Heart left ventricle (tissue), 16 donors: ENCODE data around the gene PAGE4. TPM values are rescaled to one million over a fixed set of nuclear protein-coding genes. Genes with fewer than 3 reads are reported as not detected.

Source experiments
- ATAC-seq, 4 donors: fragments of 200-7000 bp; cut with Tn5 transposase; one replicate each; pipeline ENCODE4 v1.9.1; 2020 to 2022; ENCODE audit warnings: moderate library complexity in 4 of 4, mild to moderate bottlenecking in 3 of 4, moderate number of reproducible peaks in 1 of 4
- DNase-seq, 5 donors: peaks; one replicate each; pipeline ENCODE4 v3.0.0-alpha.2; 2020
- H3K27ac ChIP-seq, 12 donors: fragments of 200-600 bp; sonication (generic) in 4 of 12; one replicate each; pipeline versions ENCODE4 v1.5.0 to v1.8.0; 2016 to 2022; ENCODE audit warnings: mild to moderate bottlenecking in 2 of 12
- H3K27me3 ChIP-seq, 9 donors: fragments of 200-600 bp; sonication (generic) in 2 of 9; one replicate each; pipeline versions ENCODE4 v1.5.1 to v1.8.0; 2016 to 2022; ENCODE audit warnings: mild to moderate bottlenecking in 3 of 9
- H3K36me3 ChIP-seq, 9 donors: fragments of 200-600 bp; sonication (generic) in 2 of 9; one replicate each; pipeline versions ENCODE4 v1.5.0 to v1.8.0; 2018 to 2022; ENCODE audit warnings: mild to moderate bottlenecking in 2 of 9
- H3K4me1 ChIP-seq, 12 donors: fragments of 200-600 bp; sonication (generic) in 4 of 12; one replicate each; pipeline versions ENCODE4 v1.5.0 to v1.8.0; 2016 to 2022; ENCODE audit warnings: mild to moderate bottlenecking in 3 of 12
- H3K4me3 ChIP-seq, 12 donors: fragments of 200-600 bp; sonication (generic) in 4 of 12; one replicate each; pipeline versions ENCODE4 v1.5.0 to v1.8.0; 2017 to 2022; ENCODE audit warnings: mild to moderate bottlenecking in 9 of 12, moderate library complexity in 4 of 12
- H3K9me3 ChIP-seq, 12 donors: fragments of 200-600 bp; sonication (generic) in 4 of 12; one replicate each; pipeline versions ENCODE4 v1.5.0 to v1.8.0; 2016 to 2022; ENCODE audit warnings: mild to moderate bottlenecking in 1 of 12
- CTCF ChIP-seq, 12 donors: fragments of 200-600 bp; sonication (generic) in 4 of 12; IDR thresholded peaks; one replicate each; pipeline versions ENCODE4 v1.5.0 to v1.8.0; 2018 to 2022; ENCODE audit warnings: antibody characterized with exemption in 12 of 12, mild to moderate bottlenecking in 5 of 12
- POLR2A ChIP-seq, 2 donors: fragments of 450-650 bp; IDR thresholded peaks; one replicate each; pipeline ENCODE4 v1.6.1; 2017; ENCODE audit warnings: antibody characterized with exemption in 2 of 2, mild to moderate bottlenecking in 2 of 2, moderate library complexity in 2 of 2
- WGBS, 4 donors: extraction: QIAGEN DNeasy Blood & Tissue Kit in 2 of 4; methylation state at CpG; one replicate each; pipeline versions ENCODE4 v1.1.5 to v1.1.7; 2013 to 2018; 5-methylcytosine and 5-hydroxymethylcytosine counted together
- intact Hi-C, 10 donors: fragments of 100-400 bp; cut with DNase I; formaldehyde crosslinking; loops; one replicate each; pipeline versions ENCODE4 v1.11.1 to v1.14.2; 2022
- polyA plus RNA-seq, 2 donors: library from polyadenylated mRNA; stranded (reverse); fragments of 200-250 nt; gene quantifications; one replicate each; pipeline ENCODE4 v1.2.3, GENCODE V29; 2013
- total RNA-seq, 9 donors: library from RNA; depleted of rRNA in 2 of 9; stranded (reverse); fragments of >200 nt in 2 of 9; fragmentation: NEBNext Ultra II Directional in 3 of 9; extraction: Animal tissue kit (Norgen Biotek cat#: 25700) in 3 of 9; gene quantifications; one replicate each; pipeline versions ENCODE4 v1.1.0 to v1.2.4, GENCODE V29; 2016 to 2023
- donor health status: ischemic (EF 13 %, LVEDD 7.1; RV severe dilation, severe dysfunction).
- donor health status: healthy with polysubstance abuse.
- donor health status: DM: no; HTN: yes; CAD: no.
- donor health status: DM: no; HTN: no; CAD: no.
- donor health status: ischemic (EF 25% LVEDD 6.9; RV normal size, moderate dysfunction).
- donor health status: ischemic (EF 25% LVEDD 5.7; RV mildly dilated, moderate dysfunction).
- donor health status: healthy.
- donor health status: DM: yes; HTN: yes; CAD: no.
- donor health status: ischemic (EF 35%, LVEDD 5.7; RV mildly dilated, moderate dysfunction).
- donor health status: nonischemic (EF 11% LVEDD 7.7; RV severe dilation, severe dysfunction).
- donor health status: DM: yes; HTN: yes; CAD: no.
- donor health status: PGD.
- donor health status: ischemic (EF 29% LVEDD 5.4; RV normal size, mild dysfunction).
- donor health status: nonischemic (EF 23%, LVEDD 6.1; RV moderate dilation, normal function).

PAGE4 gene
- total and polyA plus RNA-seq, 11 donors, result not detected

GRCh38 chrX:49879656-49880277 is 50.7 kb downstream of the PAGE4 start:
- peak overlapping the region; percentile 26 to 85 (median 64) for H3K4me3 ChIP-seq
- intact Hi-C loops, result loop anchor here in 1 of 10 donors (5.0 kb wide), 2 partner anchors 37 to 43 kb away; partner anchors contain the start of gene CLCN5
- 5 to 51% (median 25%) methylated on average over 22 to 49 of the region's 55 CpGs for WGBS, 4 donors
- DNase-seq (no peak), ATAC-seq (peak in 2 of 4 donors; percentile 5 to 23)
- no peak for TF ChIP-seq POLR2A (IDR thresholded peaks at IDR 0.05)
- peaks cover 0 to 8% (median 0%) of the 10 kb centered on the region in 12 donors for H3K4me1 ChIP-seq
- peak overlapping the region; percentile 32 to 89 (median 80) for H3K27ac ChIP-seq
- no peaks in the 10 kb centered on the region for H3K9me3 ChIP-seq
- no peaks in the 10 kb centered on the region for H3K36me3 ChIP-seq
- H3K27me3 ChIP-seq, result peaks cover 0 to 5% (median 0%) of the 10 kb centered on the region in 9 donors

GRCh38 chrX:49880668-49881067 is 51.6 kb downstream of the PAGE4 start:
- DNase-seq, result no peak
- intact Hi-C loops, result loop anchor here in 1 of 10 donors (5.0 kb wide), 1 partner anchor 42 kb away; the partner anchor contains the start of gene CLCN5
- H3K27me3 ChIP-seq, result peaks cover 0 to 5% (median 0%) of the 10 kb centered on the region in 9 donors

More at GRCh38 chrX:49880668-49881067, 51.6 kb downstream of the PAGE4 start:
- Histone ChIP-seq H3K36me3 (no peaks in the 10 kb centered on the region), H3K27ac (no peak overlapping the region), H3K4me3 (no peak overlapping the region), H3K9me3 (no peaks in the 10 kb centered on the region), H3K4me1 (peaks cover 0 to 8% (median 0%) of the 10 kb centered on the region in 12 donors)
- WGBS, 4 donors, result 86 to 97% (median 94%) methylated on average over 5 to 12 of the region's 12 CpGs
- ATAC-seq, result no peak
- no peak for TF ChIP-seq CTCF (IDR thresholded peaks at IDR 0.05)
- TF ChIP-seq POLR2A (IDR thresholded peaks at IDR 0.05), result no peak

Other genes with a start within 250 kb of the PAGE4 start
- not detected for gene GAGE12H, start 249.4 kb upstream of the PAGE4 start, total RNA-seq
- gene GAGE12H, start 249.4 kb upstream of the PAGE4 start, polyA plus RNA-seq, result not detected
- not detected for gene GAGE2A, start 239.8 kb upstream of the PAGE4 start, total RNA-seq
- gene GAGE2A, start 239.8 kb upstream of the PAGE4 start, polyA plus RNA-seq, result not detected
- not detected for gene GAGE1, start 230.3 kb upstream of the PAGE4 start, total RNA-seq
- gene GAGE1, start 230.3 kb upstream of the PAGE4 start, polyA plus RNA-seq, result not detected
- not detected for gene PAGE1, start 133.3 kb upstream of the PAGE4 start, total RNA-seq
- gene PAGE1, start 133.3 kb upstream of the PAGE4 start, polyA plus RNA-seq, result not detected
- 1 to 10 TPM in 8 of 9 donors, under 1 TPM in 1; 0.67 to 4.3 (median 2.2) TPM for gene USP27X, start 50.2 kb downstream of the PAGE4 start, total RNA-seq
- gene USP27X, start 50.2 kb downstream of the PAGE4 start, polyA plus RNA-seq, result 1 to 10 TPM; 1.1 to 2.3 TPM
- gene CLCN5, start 93.3 kb downstream of the PAGE4 start, total RNA-seq, result 1 to 10 TPM; 1.3 to 6.0 (median 2.5) TPM
- gene CLCN5, start 93.3 kb downstream of the PAGE4 start, polyA plus RNA-seq, result 1 to 10 TPM in 1 of 2 donors, under 1 TPM in 1; 0.65 to 4.8 TPM